GM23338 (cell line): Measurements from ENCODE around the gene VEGFB. TPM values are rescaled to one million over a fixed set of nuclear protein-coding genes. Genes with fewer than 3 reads are reported as not detected.

Source experiments
- ATAC-seq: fragments of 200-7000 bp; cut with Tn5 transposase; 3 replicates; pipeline ENCODE4 v1.9.1; 2020
- DNase-seq: peaks from one replicate; pipeline ENCODE4 v3.0.0-alpha.2; 2015; ENCODE audit warnings: low spot score
- H2AFZ ChIP-seq: fragments of 200-600 bp; sonication (generic); 2 replicates; pipeline ENCODE4 v1.8.0; 2016; ENCODE audit warnings: antibody characterized with exemption, mild to moderate bottlenecking, moderate library complexity
- H3F3A ChIP-seq: fragments of 200-600 bp; sonication (generic); replicated peaks from 2 replicates; pipeline ENCODE4 v1.8.0; 2017; ENCODE audit warnings: antibody characterized with exemption, mixed run types, low read depth
- H3K27ac ChIP-seq: fragments of 200-600 bp; sonication (generic); 2 replicates; pipeline ENCODE4 v1.6.1; 2016; ENCODE audit warnings: low read depth
- H3K27me3 ChIP-seq: fragments of 200-600 bp; sonication (generic); 2 replicates; pipeline ENCODE4 v1.8.0; 2016; ENCODE audit warnings: mild to moderate bottlenecking, mixed run types, moderate library complexity; ENCODE audit not compliant: insufficient read depth
- H3K36me3 ChIP-seq: fragments of 200-600 bp; sonication (generic); 2 replicates; pipeline ENCODE4 v1.8.0; 2016; ENCODE audit warnings: mild to moderate bottlenecking; ENCODE audit not compliant: insufficient read depth
- H3K4me1 ChIP-seq: fragments of 200-600 bp; sonication (generic); 2 replicates; pipeline ENCODE4 v1.8.0; 2016; ENCODE audit warnings: mild to moderate bottlenecking, moderate library complexity; ENCODE audit not compliant: insufficient read depth
- H3K4me2 ChIP-seq: fragments of 200-600 bp; sonication (generic); 2 replicates; pipeline ENCODE4 v1.7.1; 2017; ENCODE audit warnings: mixed run types
- H3K4me3 ChIP-seq: fragments of 200-600 bp; sonication (generic); 2 replicates; pipeline ENCODE4 v1.6.1; 2016; ENCODE audit warnings: mixed run types
- H3K79me2 ChIP-seq: fragments of 200-600 bp; sonication (generic); replicated peaks from 2 replicates; pipeline ENCODE4 v1.8.0; 2017; ENCODE audit warnings: mild to moderate bottlenecking; ENCODE audit not compliant: insufficient read depth
- H3K9me2 ChIP-seq: fragments of 200-600 bp; sonication (generic); 2 replicates; pipeline ENCODE4 v1.8.0; 2017; ENCODE audit not compliant: insufficient read depth
- H4K20me1 ChIP-seq: fragments of 200-600 bp; sonication (generic); replicated peaks from 2 replicates; pipeline ENCODE4 v1.8.0; 2017; ENCODE audit warnings: mild to moderate bottlenecking; ENCODE audit not compliant: insufficient read depth
- H3K27ac Mint-ChIP-seq: 2 replicates; pipeline ENCODE4 v1.8.0; 2020; ENCODE audit warnings: inconsistent platforms, mild to moderate bottlenecking, moderate library complexity, mixed read lengths
- H3K27me3 Mint-ChIP-seq: 3 replicates; pipeline ENCODE4 v1.8.0; 2022; ENCODE audit warnings: low read depth, mild to moderate bottlenecking, moderate library complexity, mixed read lengths, inconsistent platforms; ENCODE audit not compliant: insufficient read depth, poor library complexity
- H3K36me3 Mint-ChIP-seq: 3 replicates; pipeline ENCODE4 v1.8.0; 2021; ENCODE audit warnings: low read depth, mild to moderate bottlenecking, inconsistent platforms, moderate library complexity, mixed read lengths
- H3K4me1 Mint-ChIP-seq: 3 replicates; pipeline ENCODE4 v1.8.0; 2020; ENCODE audit warnings: mild to moderate bottlenecking, inconsistent platforms, mixed read lengths
- H3K4me3 Mint-ChIP-seq: 3 replicates; pipeline ENCODE4 v1.8.0; 2021; ENCODE audit warnings: moderate library complexity, mild to moderate bottlenecking, inconsistent platforms, mixed read lengths
- H3K9me3 Mint-ChIP-seq: 3 replicates; pipeline ENCODE4 v1.8.0; 2020; ENCODE audit warnings: moderate library complexity, mild to moderate bottlenecking, inconsistent platforms, mixed read lengths
- CREB1 ChIP-seq: fragments of 250-450 bp; sonication (Bioruptor Pico); IDR thresholded peaks from 2 replicates; pipeline ENCODE4 v1.5.0; 2020; ENCODE audit warnings: low read depth, mild to moderate bottlenecking, moderate library complexity
- CTCF ChIP-seq, 2 experiments: fragments of 200-600 bp in 1 of 2; sonication (generic) in 1 of 2; conservative IDR thresholded peaks; 2 replicates each; pipeline versions ENCODE4 v1.5.1 to v1.6.1; 2016 to 2017; ENCODE audit warnings: antibody characterized with exemption in 2 of 2, low read depth in 2 of 2, mild to moderate bottlenecking in 2 of 2, moderate library complexity in 1 of 2
- ETS1 ChIP-seq: IDR thresholded peaks from 2 replicates; pipeline ENCODE4 v1.6.1; 2016; ENCODE audit warnings: antibody characterized with exemption
- EZH2 ChIP-seq: fragments of 200-600 bp; sonication (generic); IDR thresholded peaks from one replicate; pipeline ENCODE4 v1.8.0; 2017; ENCODE audit warnings: antibody characterized with exemption, mild to moderate bottlenecking, low read depth; ENCODE audit not compliant: unreplicated experiment
- EZH2phosphoT487 ChIP-seq: fragments of 200-600 bp; sonication (generic); IDR thresholded peaks from one replicate; pipeline ENCODE4 v1.8.1; 2018; ENCODE audit warnings: antibody characterized with exemption; ENCODE audit not compliant: unreplicated experiment
- JUNB ChIP-seq: IDR thresholded peaks from one replicate; pipeline ENCODE4 v1.6.1; 2016; ENCODE audit warnings: antibody characterized with exemption; ENCODE audit not compliant: unreplicated experiment
- NANOG ChIP-seq: IDR thresholded peaks from 2 replicates; pipeline ENCODE4 v1.6.1; 2016; ENCODE audit warnings: antibody characterized with exemption, borderline replicate concordance
- POLR2AphosphoS5 ChIP-seq: IDR thresholded peaks from 2 replicates; pipeline ENCODE4 v1.6.1; 2016; ENCODE audit warnings: antibody characterized with exemption, low read depth
- REST ChIP-seq: IDR thresholded peaks from one replicate; pipeline ENCODE4 v1.6.1; 2018; ENCODE audit warnings: antibody characterized with exemption; ENCODE audit not compliant: unreplicated experiment
- STAT1 ChIP-seq: IDR thresholded peaks from one replicate; pipeline ENCODE4 v1.6.1; 2016; ENCODE audit warnings: antibody characterized with exemption; ENCODE audit not compliant: unreplicated experiment
- ZNF114 ChIP-seq: fragments of 250-450 bp; sonication (Bioruptor Pico); IDR thresholded peaks from 2 replicates; pipeline ENCODE4 v1.5.0; 2020; ENCODE audit warnings: mild to moderate bottlenecking, moderate library complexity
- ZNF331 ChIP-seq: fragments of 250-450 bp; sonication (Bioruptor Pico); IDR thresholded peaks from 2 replicates; pipeline ENCODE4 v1.5.0; 2020; ENCODE audit warnings: low read depth, mild to moderate bottlenecking, moderate library complexity
- ZNF462 ChIP-seq: fragments of 250-450 bp; sonication (Bioruptor Pico); IDR thresholded peaks from 2 replicates; pipeline ENCODE4 v1.5.0; 2020; ENCODE audit warnings: mild to moderate bottlenecking, moderate library complexity
- polyA plus RNA-seq: library from polyadenylated mRNA; unstranded; fragments of >200 nt; fragmentation: Nextera tagmentation; extraction: Ambion mirVana; gene quantifications from 2 replicates; pipeline ENCODE4 v1.2.1, GENCODE V29; 2016
- total RNA-seq: library from RNA; depleted of rRNA; stranded (reverse); fragments of >200 nt; shearing (Covaris generic); gene quantifications from 2 replicates; pipeline ENCODE4 v1.2.3, GENCODE V29; 2014

Gene VEGFB
- total and polyA plus RNA-seq, 2 experiments from 2014 or later = 20.8 to 25.8 TPM

GRCh38 chr11:64275841-64276240 lies 41.5 kb downstream of the VEGFB start:
- no peak overlapping the region for H3K27ac ChIP-seq
- H3K4me2 ChIP-seq = no peak overlapping the region
- peaks cover 3% of the 10 kb centered on the region; the same call in 1 of the 2 replicates for H3K4me1 ChIP-seq
- Mint-ChIP-seq H3K4me3 (no peak overlapping the region), H3K27me3 (peaks cover 10% of the 10 kb centered on the region), H3K9me3 (no peaks in the 10 kb centered on the region; the same call in 2 of the 3 replicates), H3K27ac (no peak overlapping the region), H3K36me3 (no peaks in the 10 kb centered on the region; the same call in 1 of the 3 replicates), H3K4me1 (peaks cover 12% of the 10 kb centered on the region; the same call in 2 of the 3 replicates)
- TF ChIP-seq ETS1 = no peak
- TF ChIP-seq REST = no peak
- no peak for TF ChIP-seq CTCF (conservative IDR thresholded peaks at IDR 0.05; ENCODE audit: low read depth in 2 of 2)
- no peak for TF ChIP-seq STAT1
- no peak for TF ChIP-seq ZNF331 (CRISPR knock-in tag)
- no peak for TF ChIP-seq EZH2
- no peak for TF ChIP-seq ZNF462 (CRISPR knock-in tag)
- TF ChIP-seq JUNB = no peak
- TF ChIP-seq CREB1 (CRISPR knock-in tag) = no peak
- no peak for TF ChIP-seq ZNF114 (CRISPR knock-in tag)
- no peak for TF ChIP-seq POLR2AphosphoS5
- no peak for TF ChIP-seq EZH2phosphoT487
- no peak for TF ChIP-seq NANOG
- ATAC-seq (no peak), DNase-seq (no peak)
- no peaks in the 10 kb centered on the region; the same call in 1 of the 2 replicates for H4K20me1 ChIP-seq
- no peak overlapping the region for H2AFZ ChIP-seq
- no peaks in the 10 kb centered on the region for H3K79me2 ChIP-seq
- H3K36me3 ChIP-seq = no peaks in the 10 kb centered on the region
- no peaks in the 10 kb centered on the region for H3K27me3 ChIP-seq
- no peak overlapping the region for H3K4me3 ChIP-seq
- peaks cover 8% of the 10 kb centered on the region; the same call in 1 of the 2 replicates for H3F3A ChIP-seq
- H3K9me2 ChIP-seq = no peaks in the 10 kb centered on the region
